SK-N-SH (cell line): Measurements from ENCODE around the gene PIF1. TPM values are rescaled to one million over a fixed set of nuclear protein-coding genes. Genes with fewer than 3 reads are reported as not detected.

Experiments
- CTCF ChIA-PET: fragments of 300-600, 350-600 bp; formaldehyde crosslinking; extraction: SDS; loops from one replicate; lab custom pipeline; 2021; lab: Yijun Ruan, JAX
- POLR2A ChIA-PET: fragments of 350-600 bp; sonication (Branson Sonifier 250); formaldehyde crosslinking; extraction: SDS; loops from one replicate; lab custom pipeline; 2020; ENCODE audit warnings: antibody characterized with exemption, inconsistent platforms; lab: Yijun Ruan, JAX
- DNase-seq: peaks from one replicate; pipeline ENCODE4 v3.0.0; 2012
- H2AFZ ChIP-seq: fragments of 200-600 bp; sonication (generic); 2 replicates; pipeline ENCODE4 v1.8.1; 2016; ENCODE audit warnings: antibody characterized with exemption, mild to moderate bottlenecking, low read depth
- H3F3A ChIP-seq: fragments of 200-600 bp; sonication (generic); replicated peaks from 2 replicates; pipeline ENCODE3; 2016; ENCODE audit warnings: antibody characterized with exemption, mild to moderate bottlenecking; ENCODE audit not compliant: insufficient read depth
- H3K27ac ChIP-seq, 2 experiments: fragments of 200-500 bp in 1 of 2; fragments of 200-600 bp in 1 of 2; sonication (Bioruptor generic) in 1 of 2; sonication (generic), shearing (Covaris generic) in 1 of 2; 2 replicates each; pipeline versions ENCODE4 v1.5.1 to v1.6.1; 2014 to 2016; ENCODE audit warnings: low read depth in 2 of 2, inconsistent platforms in 1 of 2, low read length in 1 of 2, mild to moderate bottlenecking in 1 of 2, mixed read lengths in 1 of 2
- H3K27me3 ChIP-seq: fragments of 200-600 bp; sonication (generic), shearing (Covaris generic); 2 replicates; pipeline ENCODE4 v1.6.1; 2016; ENCODE audit warnings: mixed run types; ENCODE audit not compliant: insufficient read depth
- H3K36me3 ChIP-seq, 2 experiments: fragments of 200-500 bp in 1 of 2; fragments of 200-600 bp in 1 of 2; sonication (Bioruptor generic) in 1 of 2; sonication (generic) in 1 of 2; replicated peaks in 1 of 2; 2 replicates each; pipeline versions ENCODE3 to v1.5.1; 2014 to 2016; ENCODE audit warnings: low read length in 1 of 2, mild to moderate bottlenecking in 1 of 2; ENCODE audit not compliant: insufficient read depth in 2 of 2, control insufficient read depth in 1 of 2
- H3K4me1 ChIP-seq, 2 experiments: fragments of 200-500 bp in 1 of 2; fragments of 200-600 bp in 1 of 2; sonication (Bioruptor generic) in 1 of 2; sonication (generic), shearing (Covaris generic) in 1 of 2; 2 replicates each; pipeline versions ENCODE4 v1.5.1 to v1.6.1; 2014 to 2016; ENCODE audit warnings: low read depth in 1 of 2, low read length in 1 of 2, mixed run types in 1 of 2; ENCODE audit not compliant: insufficient read depth in 2 of 2, control insufficient read depth in 1 of 2
- H3K4me2 ChIP-seq: fragments of 200-600 bp; sonication (generic), shearing (Covaris generic); 2 replicates; pipeline ENCODE4 v1.6.1; 2017; ENCODE audit warnings: mixed run types
- H3K4me3 ChIP-seq, 2 experiments: fragments of 200-500 bp in 1 of 2; fragments of 200-600 bp in 1 of 2; sonication (Bioruptor generic) in 1 of 2; sonication (generic), shearing (Covaris generic) in 1 of 2; 2 replicates each; pipeline versions ENCODE4 v1.5.1 to v1.8.1; 2014 to 2016; ENCODE audit warnings: low read depth in 2 of 2, inconsistent platforms in 1 of 2, low read length in 1 of 2, mild to moderate bottlenecking in 1 of 2, mixed read lengths in 1 of 2, moderate library complexity in 1 of 2
- H3K79me2 ChIP-seq: fragments of 200-600 bp; sonication (generic); 2 replicates; pipeline ENCODE4 v1.8.1; 2017; ENCODE audit warnings: mild to moderate bottlenecking; ENCODE audit not compliant: insufficient read depth
- H3K9ac ChIP-seq: fragments of 200-600 bp; sonication (generic); 2 replicates; pipeline ENCODE4 v1.6.1; 2017; ENCODE audit warnings: mixed run types
- H3K9me2 ChIP-seq: fragments of 200-600 bp; sonication (generic); 2 replicates; pipeline ENCODE4 v1.6.1; 2017; ENCODE audit warnings: mixed run types
- H3K9me3 ChIP-seq: fragments of 200-600 bp; sonication (generic); 2 replicates; pipeline ENCODE4 v1.6.1; 2017; ENCODE audit warnings: mixed run types, mild to moderate bottlenecking, moderate library complexity
- H4K20me1 ChIP-seq: fragments of 200-600 bp; sonication (generic); 2 replicates; pipeline ENCODE4 v1.6.1; 2017; ENCODE audit warnings: mild to moderate bottlenecking, mixed run types; ENCODE audit not compliant: insufficient read depth
- CHD2 ChIP-seq: fragments of 150-350 bp; IDR thresholded peaks from 2 replicates; pipeline ENCODE4 v1.6.1; 2018; ENCODE audit warnings: low read length; ENCODE audit not compliant: partially characterized antibody
- ELF1 ChIP-seq: IDR thresholded peaks from 2 replicates; pipeline ENCODE4 v1.4.0; 2012
- FOSL2 ChIP-seq: IDR thresholded peaks from 2 replicates; pipeline ENCODE4 v1.4.0; 2012; ENCODE audit warnings: low read depth, mild to moderate bottlenecking, moderate library complexity, borderline replicate concordance
- FOXJ3 ChIP-seq: sonication (generic); formaldehyde crosslinking; IDR thresholded peaks from 2 replicates; pipeline ENCODE4 v1.5.1; 2020; ENCODE audit warnings: mild to moderate bottlenecking, missing genetic modification reagents
- FOXM1 ChIP-seq: IDR thresholded peaks from 2 replicates; pipeline ENCODE4 v1.4.0; 2012; ENCODE audit warnings: low read depth, mild to moderate bottlenecking
- GABPA ChIP-seq: IDR thresholded peaks from 2 replicates; pipeline ENCODE4 v1.4.0; 2012; ENCODE audit warnings: low read depth, mild to moderate bottlenecking
- GATA2 ChIP-seq: sonication (generic); formaldehyde crosslinking; IDR thresholded peaks from 2 replicates; pipeline ENCODE4 v1.5.0; 2020; ENCODE audit warnings: mild to moderate bottlenecking, missing genetic modification reagents
- MAX ChIP-seq: IDR thresholded peaks from 2 replicates; pipeline ENCODE4 v1.4.0; 2012; ENCODE audit warnings: low read depth
- MEF2A ChIP-seq: IDR thresholded peaks from 2 replicates; pipeline ENCODE4 v1.4.0; 2012; ENCODE audit warnings: low read depth, borderline replicate concordance
- NFIC ChIP-seq: IDR thresholded peaks from 2 replicates; pipeline ENCODE4 v1.4.0; 2012; ENCODE audit warnings: borderline replicate concordance
- NRF1 ChIP-seq: IDR thresholded peaks from 2 replicates; pipeline ENCODE4 v1.6.1; 2012; ENCODE audit warnings: low read depth, mild to moderate bottlenecking, low read length
- PBX3 ChIP-seq: IDR thresholded peaks from 2 replicates; pipeline ENCODE4; 2012
- RCOR1 ChIP-seq: fragments of 150-350 bp; IDR thresholded peaks from 2 replicates; pipeline ENCODE4 v1.6.1; 2017; ENCODE audit warnings: antibody characterized with exemption, low read length
- RFX5 ChIP-seq: IDR thresholded peaks from 2 replicates; pipeline ENCODE4 v1.6.1; 2012; ENCODE audit warnings: mild to moderate bottlenecking, improper control_type of control experiment, low read length
- SIN3A ChIP-seq: IDR thresholded peaks from 2 replicates; pipeline ENCODE4 v1.6.1; 2012; ENCODE audit warnings: low read depth, mild to moderate bottlenecking, low read length, moderate library complexity, borderline replicate concordance
- SMC3 ChIP-seq: IDR thresholded peaks from 2 replicates; pipeline ENCODE4 v1.6.1; 2012; ENCODE audit warnings: low read depth, low read length, improper control_type of control experiment
- TEAD4 ChIP-seq: IDR thresholded peaks from 2 replicates; pipeline ENCODE4 v1.4.0; 2012; ENCODE audit warnings: mild to moderate bottlenecking, borderline replicate concordance; ENCODE audit not compliant: insufficient read depth
- USF1 ChIP-seq: IDR thresholded peaks from 2 replicates; pipeline ENCODE4 v1.4.0; 2012; ENCODE audit warnings: low read depth, borderline replicate concordance
- ZBTB33 ChIP-seq: IDR thresholded peaks from 2 replicates; pipeline ENCODE4 v1.4.0; 2012; ENCODE audit warnings: low read depth, borderline replicate concordance
- WGBS: methylation state at CpG from one replicate; pipeline ENCODE4 v1.1.6; 2017; ENCODE audit warnings: low lambda C conversion rate; 5-methylcytosine and 5-hydroxymethylcytosine counted together
- polyA plus RNA-seq, 3 experiments: library from polyadenylated mRNA; depleted of rRNA; stranded (reverse); fragments of >200 nt; gene quantifications; 2 replicates each; pipeline ENCODE4 v1.2.3, GENCODE V29; 2012

Gene PIF1
- polyA plus RNA-seq, 1 of the 3 experiments (the other 2 are of a cell fraction): 12.4 TPM

GRCh38 chr15:64833690-64834089 lies 8.2 kb upstream of the PIF1 start:
- H3K9me3 ChIP-seq: no peaks in the 10 kb centered on the region
- no peak for DNase-seq
- no peak overlapping the region for H2AFZ ChIP-seq
- H3K4me2 ChIP-seq: no peak overlapping the region
- H3K9me2 ChIP-seq: no peaks in the 10 kb centered on the region
- no peaks in the 10 kb centered on the region for H3K79me2 ChIP-seq
- ChIA-PET CTCF (interaction anchor here (2.6 kb wide), 1 partner anchor 102 kb away, joined by 8 read pairs; no protein-coding TSS in a partner anchor), POLR2A (interaction anchor here (0.6 kb wide), 1 partner anchor 1186 kb away, joined by 4 read pairs; no protein-coding TSS in a partner anchor)
- H3K4me1 ChIP-seq: no peaks in the 10 kb centered on the region
- H3K4me3 ChIP-seq: no peak overlapping the region
- WGBS: 95% methylated on average over 4 of the region's 4 CpGs
- no peak overlapping the region for H3K27ac ChIP-seq
- peaks cover 6% of the 10 kb centered on the region for H3F3A ChIP-seq
- TF ChIP-seq PBX3 (no peak), RCOR1 (no peak), SMC3 (no peak), ELF1 (no peak), FOXM1 (no peak), USF1 (no peak), NRF1 (no peak), ZBTB33 (no peak), GATA2 (CRISPR knock-in tag) (no peak), MAX (no peak), FOXJ3 (CRISPR knock-in tag) (no peak), TEAD4 (no peak), GABPA (no peak)
- no peaks in the 10 kb centered on the region for H3K36me3 ChIP-seq
- no peak overlapping the region for H3K9ac ChIP-seq
- H3K27me3 ChIP-seq: no peaks in the 10 kb centered on the region
- no peaks in the 10 kb centered on the region for H4K20me1 ChIP-seq

GRCh38 chr15:64828985-64829384 lies 3.5 kb upstream of the PIF1 start:
- no peak overlapping the region for H2AFZ ChIP-seq
- no peaks in the 10 kb centered on the region for H3K9me2 ChIP-seq
- ChIA-PET CTCF (interaction anchor here (1.0 kb wide), 1 partner anchor 128 kb away, joined by 3 read pairs; no protein-coding TSS in a partner anchor), POLR2A (no interaction called here)
- peaks cover 6% of the 10 kb centered on the region for H3F3A ChIP-seq
- WGBS: 83% methylated on average over 5 of the region's 5 CpGs
- TF ChIP-seq SMC3: no peak
- TF ChIP-seq MEF2A: no peak
- TF ChIP-seq RFX5: no peak
- no peak for TF ChIP-seq CHD2
- TF ChIP-seq FOXM1: no peak
- TF ChIP-seq SIN3A: no peak
- no peak for TF ChIP-seq NFIC
- no peak for TF ChIP-seq FOXJ3 (CRISPR knock-in tag)
- TF ChIP-seq FOSL2: no peak
- H3K36me3 ChIP-seq: no peaks in the 10 kb centered on the region
- H3K27ac ChIP-seq: no peak overlapping the region
- peaks cover 0 to 16% of the 10 kb centered on the region in 2 experiments; a peak in 1 of 4 replicates for H3K4me1 ChIP-seq
- no peaks in the 10 kb centered on the region for H4K20me1 ChIP-seq
- no peak overlapping the region for H3K9ac ChIP-seq
- no peaks in the 10 kb centered on the region for H3K9me3 ChIP-seq
- no peak for DNase-seq
- no peak overlapping the region for H3K4me3 ChIP-seq
- H3K4me2 ChIP-seq: no peak overlapping the region
- H3K79me2 ChIP-seq: peaks cover 14% of the 10 kb centered on the region; the same call in 1 of the 2 replicates
- no peaks in the 10 kb centered on the region for H3K27me3 ChIP-seq
